Neural cell (in vitro differentiated cells): ENCODE measurements around the gene ITPKB. TPM values are rescaled to one million over a fixed set of nuclear protein-coding genes. Genes with fewer than 3 reads are reported as not detected.

Source experiments
- H2AFZ ChIP-seq: fragments of 200-600, 300-800 bp; sonication (generic), shearing (Covaris generic); 2 replicates; pipeline ENCODE4 v1.6.0; 2014; ENCODE audit warnings: low read depth, mild to moderate bottlenecking, antibody characterized with exemption, low read length, moderate library complexity
- H3F3A ChIP-seq: fragments of 200-600 bp; shearing (Covaris generic); 2 replicates; pipeline ENCODE4 v1.6.1; 2016; ENCODE audit warnings: mild to moderate bottlenecking, moderate library complexity, mixed read lengths, antibody characterized with exemption, low read length; ENCODE audit not compliant: insufficient read depth, poor library complexity, severe bottlenecking
- H3K27ac ChIP-seq: fragments of 200-600, 300-800 bp; sonication (generic), shearing (Covaris generic); 2 replicates; pipeline ENCODE4 v1.5.1; 2014; ENCODE audit warnings: mild to moderate bottlenecking, low read length, moderate library complexity
- H3K27me3 ChIP-seq: fragments of 300-800, 200-600 bp; sonication (generic), shearing (Covaris generic); 2 replicates; pipeline ENCODE4 v1.6.0; 2014; ENCODE audit warnings: mild to moderate bottlenecking, low read depth, low read length, moderate library complexity; ENCODE audit not compliant: insufficient read depth
- H3K36me3 ChIP-seq: fragments of 300-800, 200-600 bp; sonication (generic), shearing (Covaris generic); 2 replicates; pipeline ENCODE4 v1.5.1; 2014; ENCODE audit warnings: mild to moderate bottlenecking, antibody characterized with exemption, low read length, moderate library complexity; ENCODE audit not compliant: insufficient read depth
- H3K4me2 ChIP-seq: fragments of 300-800, 200-600 bp; sonication (generic), shearing (Covaris generic); 2 replicates; pipeline ENCODE4 v1.6.0; 2014; ENCODE audit warnings: mild to moderate bottlenecking, low read length
- H3K4me3 ChIP-seq: fragments of 300-800, 200-600 bp; sonication (generic), shearing (Covaris generic); 2 replicates; pipeline ENCODE4 v1.5.1; 2014; ENCODE audit warnings: mild to moderate bottlenecking, low read length, moderate library complexity
- H3K79me2 ChIP-seq: fragments of 200-600 bp; shearing (Covaris generic); replicated peaks from 2 replicates; pipeline ENCODE4 v1.6.0; 2014; ENCODE audit warnings: mild to moderate bottlenecking, low read length, moderate library complexity; ENCODE audit not compliant: insufficient read depth
- H3K9ac ChIP-seq: fragments of 300-800, 200-600 bp; sonication (generic), shearing (Covaris generic); 2 replicates; pipeline ENCODE4 v1.6.1; 2016; ENCODE audit warnings: mild to moderate bottlenecking, low read length, mixed read lengths
- H3K9me2 ChIP-seq: fragments of 200-600 bp; shearing (Covaris generic); 2 replicates; pipeline ENCODE4 v1.6.1; 2016; ENCODE audit warnings: mild to moderate bottlenecking, low read length, mixed read lengths; ENCODE audit not compliant: insufficient read depth
- H3K9me3 ChIP-seq: fragments of 200-600, 300-800 bp; sonication (generic), shearing (Covaris generic); 2 replicates; pipeline ENCODE4 v1.6.1; 2016; ENCODE audit warnings: mild to moderate bottlenecking, mixed run types, low read length, moderate library complexity, mixed read lengths
- H4K20me1 ChIP-seq: fragments of 200-600 bp; shearing (Covaris generic); 2 replicates; pipeline ENCODE4 v1.6.1; 2016; ENCODE audit warnings: mild to moderate bottlenecking, mixed run types; ENCODE audit not compliant: insufficient read depth
- EP300 ChIP-seq: fragments of 450-650 bp; conservative IDR thresholded peaks from 2 replicates; pipeline ENCODE4 v1.6.1; 2014; ENCODE audit warnings: antibody characterized with exemption, mild to moderate bottlenecking, moderate library complexity; ENCODE audit not compliant: poor library complexity, severe bottlenecking
- EZH2 ChIP-seq: fragments of 200-600, 300-800 bp; shearing (Covaris generic), sonication (generic); IDR thresholded peaks from 2 replicates; pipeline ENCODE4 v1.6.1; 2014; ENCODE audit warnings: antibody characterized with exemption, low read length, borderline replicate concordance, mild to moderate bottlenecking; ENCODE audit not compliant: insufficient read depth, poor library complexity, severe bottlenecking
- MXI1 ChIP-seq: fragments of 450-650 bp; conservative IDR thresholded peaks from 2 replicates; pipeline ENCODE4 v1.6.1; 2014; ENCODE audit warnings: antibody characterized with exemption, mild to moderate bottlenecking; ENCODE audit not compliant: poor library complexity, severe bottlenecking
- RAD21 ChIP-seq: fragments of 450-650 bp; conservative IDR thresholded peaks from 2 replicates; pipeline ENCODE4 v1.6.1; 2014; ENCODE audit warnings: antibody characterized with exemption, mild to moderate bottlenecking, moderate library complexity
- TAF1 ChIP-seq: IDR thresholded peaks from 2 replicates; pipeline ENCODE4 v1.6.1; 2012; ENCODE audit warnings: low read depth
- polyA plus RNA-seq: library from polyadenylated mRNA; depleted of rRNA; stranded (reverse); fragments of >200 nt; gene quantifications from 2 replicates; pipeline ENCODE4 v1.2.3, GENCODE V29; 2014
- TF ChIP-seq, protein P1 (sequence below): IDR thresholded peaks from 2 replicates; pipeline ENCODE4 v1.6.1; 2012; ENCODE audit warnings: borderline replicate concordance
- TF ChIP-seq, protein P2 (sequence below): fragments of 450-650 bp; IDR thresholded peaks from 2 replicates; pipeline ENCODE4 v1.5.1; 2014; ENCODE audit warnings: antibody characterized with exemption, mild to moderate bottlenecking, moderate library complexity; ENCODE audit not compliant: poor library complexity, severe bottlenecking

The ITPKB gene
- polyA plus RNA-seq, 1 donor from 2014 or later = 0.19 TPM

DNA sequence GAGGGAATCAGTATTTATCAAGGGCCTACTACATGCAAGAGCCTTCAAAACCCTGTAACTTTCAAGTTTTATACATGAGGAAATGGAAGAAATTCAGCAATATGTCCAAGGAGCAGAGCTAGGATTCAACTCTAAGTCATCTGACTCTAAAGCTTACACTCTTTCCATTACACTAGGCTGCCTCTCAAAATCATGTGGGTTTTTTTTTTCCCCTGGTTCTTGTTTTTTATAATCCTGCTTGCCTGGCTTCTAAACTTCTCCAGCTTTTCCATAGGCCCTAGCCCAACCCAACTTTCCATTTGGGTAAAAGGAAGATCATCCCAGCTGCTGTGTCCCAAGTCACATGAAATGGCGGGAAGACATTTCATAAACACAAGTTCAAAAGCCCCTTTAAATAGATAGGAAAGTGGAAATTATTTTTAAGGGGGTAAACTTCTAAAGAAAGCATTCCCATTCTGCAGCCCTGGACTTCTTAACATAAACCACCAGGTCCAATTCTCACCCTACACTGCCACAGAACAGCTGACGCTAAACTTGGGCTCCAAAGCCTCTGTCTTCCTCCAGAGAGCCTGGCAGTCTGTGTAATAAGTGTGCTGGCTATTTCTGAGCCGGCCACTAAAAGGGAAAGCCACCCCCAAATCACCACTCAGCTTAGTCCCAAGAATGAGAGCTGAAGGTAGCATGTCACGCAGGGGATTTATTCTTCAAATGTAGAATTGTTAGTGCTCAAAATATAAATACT lies 46.9 kb downstream of the ITPKB start:
- H3K4me2 ChIP-seq = no peak overlapping the region
- no peaks in the 10 kb centered on the region for H3K36me3 ChIP-seq
- TF ChIP-seq, protein P1, sequence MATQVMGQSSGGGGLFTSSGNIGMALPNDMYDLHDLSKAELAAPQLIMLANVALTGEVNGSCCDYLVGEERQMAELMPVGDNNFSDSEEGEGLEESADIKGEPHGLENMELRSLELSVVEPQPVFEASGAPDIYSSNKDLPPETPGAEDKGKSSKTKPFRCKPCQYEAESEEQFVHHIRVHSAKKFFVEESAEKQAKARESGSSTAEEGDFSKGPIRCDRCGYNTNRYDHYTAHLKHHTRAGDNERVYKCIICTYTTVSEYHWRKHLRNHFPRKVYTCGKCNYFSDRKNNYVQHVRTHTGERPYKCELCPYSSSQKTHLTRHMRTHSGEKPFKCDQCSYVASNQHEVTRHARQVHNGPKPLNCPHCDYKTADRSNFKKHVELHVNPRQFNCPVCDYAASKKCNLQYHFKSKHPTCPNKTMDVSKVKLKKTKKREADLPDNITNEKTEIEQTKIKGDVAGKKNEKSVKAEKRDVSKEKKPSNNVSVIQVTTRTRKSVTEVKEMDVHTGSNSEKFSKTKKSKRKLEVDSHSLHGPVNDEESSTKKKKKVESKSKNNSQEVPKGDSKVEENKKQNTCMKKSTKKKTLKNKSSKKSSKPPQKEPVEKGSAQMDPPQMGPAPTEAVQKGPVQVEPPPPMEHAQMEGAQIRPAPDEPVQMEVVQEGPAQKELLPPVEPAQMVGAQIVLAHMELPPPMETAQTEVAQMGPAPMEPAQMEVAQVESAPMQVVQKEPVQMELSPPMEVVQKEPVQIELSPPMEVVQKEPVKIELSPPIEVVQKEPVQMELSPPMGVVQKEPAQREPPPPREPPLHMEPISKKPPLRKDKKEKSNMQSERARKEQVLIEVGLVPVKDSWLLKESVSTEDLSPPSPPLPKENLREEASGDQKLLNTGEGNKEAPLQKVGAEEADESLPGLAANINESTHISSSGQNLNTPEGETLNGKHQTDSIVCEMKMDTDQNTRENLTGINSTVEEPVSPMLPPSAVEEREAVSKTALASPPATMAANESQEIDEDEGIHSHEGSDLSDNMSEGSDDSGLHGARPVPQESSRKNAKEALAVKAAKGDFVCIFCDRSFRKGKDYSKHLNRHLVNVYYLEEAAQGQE = no peak
- no peak for TF ChIP-seq TAF1
- no peak for TF ChIP-seq EP300
- TF ChIP-seq MXI1 = no peak
- TF ChIP-seq, protein P2, sequence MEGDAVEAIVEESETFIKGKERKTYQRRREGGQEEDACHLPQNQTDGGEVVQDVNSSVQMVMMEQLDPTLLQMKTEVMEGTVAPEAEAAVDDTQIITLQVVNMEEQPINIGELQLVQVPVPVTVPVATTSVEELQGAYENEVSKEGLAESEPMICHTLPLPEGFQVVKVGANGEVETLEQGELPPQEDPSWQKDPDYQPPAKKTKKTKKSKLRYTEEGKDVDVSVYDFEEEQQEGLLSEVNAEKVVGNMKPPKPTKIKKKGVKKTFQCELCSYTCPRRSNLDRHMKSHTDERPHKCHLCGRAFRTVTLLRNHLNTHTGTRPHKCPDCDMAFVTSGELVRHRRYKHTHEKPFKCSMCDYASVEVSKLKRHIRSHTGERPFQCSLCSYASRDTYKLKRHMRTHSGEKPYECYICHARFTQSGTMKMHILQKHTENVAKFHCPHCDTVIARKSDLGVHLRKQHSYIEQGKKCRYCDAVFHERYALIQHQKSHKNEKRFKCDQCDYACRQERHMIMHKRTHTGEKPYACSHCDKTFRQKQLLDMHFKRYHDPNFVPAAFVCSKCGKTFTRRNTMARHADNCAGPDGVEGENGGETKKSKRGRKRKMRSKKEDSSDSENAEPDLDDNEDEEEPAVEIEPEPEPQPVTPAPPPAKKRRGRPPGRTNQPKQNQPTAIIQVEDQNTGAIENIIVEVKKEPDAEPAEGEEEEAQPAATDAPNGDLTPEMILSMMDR = no peak
- TF ChIP-seq EZH2 = no peak
- no peak for TF ChIP-seq RAD21
- H3K79me2 ChIP-seq = no peaks in the 10 kb centered on the region
- H3K27me3 ChIP-seq = no peaks in the 10 kb centered on the region
- no peaks in the 10 kb centered on the region for H4K20me1 ChIP-seq
- H3K9me3 ChIP-seq = no peaks in the 10 kb centered on the region
- no peaks in the 10 kb centered on the region for H3K9me2 ChIP-seq
- no peak overlapping the region for H3K27ac ChIP-seq
- no peak overlapping the region for H2AFZ ChIP-seq
- no peaks in the 10 kb centered on the region for H3F3A ChIP-seq
- H3K9ac ChIP-seq = no peak overlapping the region
- no peak overlapping the region for H3K4me3 ChIP-seq

DNA sequence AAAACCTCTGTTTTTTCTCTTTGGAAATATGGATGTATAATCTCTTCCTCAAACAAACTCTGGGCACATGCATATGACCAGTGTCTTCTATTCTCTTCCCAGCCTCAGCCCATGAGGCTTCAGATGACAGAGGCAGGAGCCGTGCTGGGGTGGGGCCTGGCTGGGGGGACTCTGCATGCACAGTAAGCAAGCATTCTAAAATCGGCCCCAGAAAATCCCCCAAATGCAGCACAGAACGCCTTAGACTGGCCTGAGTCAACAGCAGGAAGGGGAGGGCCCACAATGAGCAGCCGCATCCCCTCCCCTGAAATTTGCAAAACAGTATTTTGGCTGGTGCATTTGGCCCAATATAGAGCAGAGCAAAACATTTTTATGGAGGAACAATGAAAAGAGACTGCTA lies 47.8 kb downstream of the ITPKB start:
- Histone ChIP-seq H3K9me2 (no peaks in the 10 kb centered on the region), H3K27ac (no peak overlapping the region), H3K4me3 (no peak overlapping the region), H3K9me3 (no peaks in the 10 kb centered on the region), H2AFZ (no peak overlapping the region), H4K20me1 (no peaks in the 10 kb centered on the region), H3F3A (no peaks in the 10 kb centered on the region), H3K36me3 (no peaks in the 10 kb centered on the region), H3K4me2 (no peak overlapping the region), H3K79me2 (no peaks in the 10 kb centered on the region), H3K27me3 (no peaks in the 10 kb centered on the region), H3K9ac (no peak overlapping the region)
- TF ChIP-seq RAD21 (no peak), MXI1 (no peak)
- TF ChIP-seq, protein P2 = no peak
- TF ChIP-seq, protein P1 = no peak
